Testis (tissue), 3 donors: Measurements from ENCODE around the gene CTBP1. TPM values are rescaled to one million over a fixed set of nuclear protein-coding genes. Genes with fewer than 3 reads are reported as not detected.

ENCODE experiments used
- DNase-seq: peaks from one replicate; pipeline ENCODE4 v3.0.0-alpha.2; 2019
- H3K27ac ChIP-seq, 2 donors: fragments of 200-600 bp; sonication (generic); one replicate each; pipeline ENCODE4 v1.5.1; 2019
- H3K27me3 ChIP-seq: fragments of 200-600 bp; sonication (generic); one replicate; pipeline ENCODE4 v1.5.1; 2019
- H3K36me3 ChIP-seq: fragments of 200-600 bp; sonication (generic); one replicate; pipeline ENCODE4 v1.5.1; 2017; ENCODE audit warnings: low read depth; ENCODE audit errors: missing control alignments
- H3K4me1 ChIP-seq: fragments of 200-600 bp; sonication (generic); one replicate; pipeline ENCODE4 v1.5.1; 2019
- H3K4me3 ChIP-seq, 2 donors: fragments of 200-600 bp; sonication (generic); one replicate each; pipeline ENCODE4 v1.5.1; 2017 to 2019
- H3K9me3 ChIP-seq: fragments of 200-600 bp; sonication (generic); one replicate; pipeline ENCODE4 v1.5.1; 2017
- CTCF ChIP-seq, 3 experiments: fragments of 450-650 bp in 2 of 3; fragments of 200-600 bp in 1 of 3; sonication (generic) in 1 of 3; IDR thresholded peaks; one replicate each; pipeline ENCODE4 v1.5.1; 2016 to 2019; ENCODE audit warnings: antibody characterized with exemption in 3 of 3, mild to moderate bottlenecking in 2 of 3, moderate library complexity in 1 of 3
- POLR2A ChIP-seq: fragments of 450-650 bp; IDR thresholded peaks from one replicate; pipeline ENCODE4 v1.6.1; 2017; ENCODE audit warnings: antibody characterized with exemption, mild to moderate bottlenecking, moderate library complexity
- WGBS, 2 donors: methylation state at CpG; one replicate each; pipeline ENCODE4 v1.1.5; 2018; 5-methylcytosine and 5-hydroxymethylcytosine counted together
- intact Hi-C: fragments of 100-400 bp; cut with DNase I; formaldehyde crosslinking; loops from one replicate; pipeline ENCODE4 v1.15.1; 2023; ENCODE audit warnings: low total_unique reads
- polyA plus RNA-seq: library from polyadenylated mRNA; stranded (reverse); fragments of 350-450 nt; fragmentation: Illumina TruSeq; extraction: RNeasy Lipid Tissue Mini Kit (QIAGEN cat#74804); gene quantifications from one replicate; pipeline ENCODE4 v1.2.3, GENCODE V29; 2014; ENCODE audit warnings: low read depth, low replicate concordance; ENCODE audit not compliant: insufficient read depth
- total RNA-seq, 2 donors: library from RNA; depleted of rRNA; stranded (reverse); fragments of >200 nt; gene quantifications; one replicate each; pipeline ENCODE4 v1.2.3, GENCODE V29; 2016

Gene CTBP1
- total and polyA plus RNA-seq, 3 donors from 2014 or later = 72.6 to 245 (median 240) TPM

- H3K36me3 ChIP-seq = no peaks in the 10 kb centered on the region
These were observed 18.6 kb downstream of the CTBP1 start for GRCh38 chr4:1230316-1230715.

DNA sequence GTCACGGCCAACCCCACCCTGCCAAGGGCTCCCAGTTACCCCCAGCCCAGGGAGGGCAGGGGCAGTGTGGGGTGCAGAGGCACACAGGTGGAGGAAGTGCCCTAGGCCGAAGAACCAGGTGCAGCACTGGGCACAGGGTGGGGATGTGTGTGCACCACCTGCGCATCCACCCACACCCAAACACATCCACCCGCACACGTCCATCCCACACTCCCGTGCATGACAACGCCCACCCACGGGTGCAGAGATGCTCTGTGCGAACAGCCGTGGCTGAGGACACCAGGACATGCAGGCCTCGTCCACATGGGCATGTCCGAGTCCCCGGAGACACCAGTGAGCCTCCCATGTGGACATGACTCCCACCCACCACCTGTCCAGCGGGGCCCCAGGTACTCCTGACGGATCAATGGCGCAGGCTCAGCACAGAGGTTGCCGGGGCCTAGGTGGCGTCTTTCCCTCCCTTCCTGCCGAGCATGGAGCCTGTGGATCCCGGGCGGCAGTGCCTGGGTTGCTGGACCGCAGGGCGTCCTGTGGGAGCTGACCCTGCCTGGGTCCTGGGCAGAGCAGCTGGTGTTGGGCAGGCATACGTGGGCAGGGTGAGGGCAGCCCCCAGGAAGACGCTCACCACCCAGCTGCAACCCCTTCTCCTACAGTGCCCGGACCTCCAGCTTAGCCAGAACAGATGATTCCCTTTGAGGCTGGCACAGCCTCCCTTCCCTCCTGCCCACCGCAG is 19.6 kb downstream of the CTBP1 start:
- H3K27me3 ChIP-seq = no peaks in the 10 kb centered on the region
- intact Hi-C loops = no loop called here
- no peak for DNase-seq
- 91 to 97% methylated on average over 4 to 24 of the region's 27 CpGs for WGBS, 2 donors
- peaks cover 31% of the 10 kb centered on the region for H3K4me1 ChIP-seq
- no peak overlapping the region for H3K27ac ChIP-seq
- no peak for TF ChIP-seq CTCF (IDR thresholded peaks at IDR 0.05)
- no peak for TF ChIP-seq POLR2A
- H3K9me3 ChIP-seq = no peaks in the 10 kb centered on the region
- H3K36me3 ChIP-seq = no peaks in the 10 kb centered on the region
- H3K4me3 ChIP-seq = no peak overlapping the region

More at GRCh38 chr4:1230316-1230715, 18.6 kb downstream of the CTBP1 start:
- H3K4me3 ChIP-seq = no peak overlapping the region
- H3K27ac ChIP-seq = no peak overlapping the region
- TF ChIP-seq CTCF (IDR thresholded peaks at IDR 0.05) (no peak), POLR2A (no peak)
- H3K4me1 ChIP-seq = peaks cover 42% of the 10 kb centered on the region
- H3K27me3 ChIP-seq = no peaks in the 10 kb centered on the region
- no peaks in the 10 kb centered on the region for H3K9me3 ChIP-seq
- DNase-seq = no peak
- intact Hi-C loops = no loop called here
- 95 to 96% methylated on average over 9 to 22 of the region's 22 CpGs for WGBS, 2 donors

- no peaks in the 10 kb centered on the region for H3K9me3 ChIP-seq
- no peak overlapping the region for H3K27ac ChIP-seq
- H3K36me3 ChIP-seq = no peaks in the 10 kb centered on the region
- no peak for DNase-seq
- peaks cover 17% of the 10 kb centered on the region for H3K4me1 ChIP-seq
- no peaks in the 10 kb centered on the region for H3K27me3 ChIP-seq
- no peak overlapping the region for H3K4me3 ChIP-seq
- 92 to 95% methylated on average over 15 to 16 of the region's 16 CpGs for WGBS, 2 donors
- no peak for TF ChIP-seq CTCF (IDR thresholded peaks at IDR 0.05)
- TF ChIP-seq POLR2A = no peak
- intact Hi-C loops = no loop called here
These were observed 21.1 kb downstream of the CTBP1 start for GRCh38 chr4:1227816-1228215.

- H3K4me3 ChIP-seq = no peak overlapping the region
- H3K9me3 ChIP-seq = no peaks in the 10 kb centered on the region
- H3K36me3 ChIP-seq = no peaks in the 10 kb centered on the region
- no peaks in the 10 kb centered on the region for H3K27me3 ChIP-seq
- DNase-seq = no peak
- WGBS, 2 donors = 89 to 90% methylated on average over 16 of the region's 16 CpGs
- no peak for TF ChIP-seq CTCF (IDR thresholded peaks at IDR 0.05)
- TF ChIP-seq POLR2A = no peak
- intact Hi-C loops = no loop called here
- H3K4me1 ChIP-seq = peaks cover 7% of the 10 kb centered on the region
- no peak overlapping the region for H3K27ac ChIP-seq
These were observed 22.3 kb downstream of the CTBP1 start for GRCh38 chr4:1226598-1226997.

- no peak overlapping the region for H3K27ac ChIP-seq
- WGBS, 2 donors = 76 to 92% methylated on average over 9 to 15 of the region's 15 CpGs
- no peak for DNase-seq
- intact Hi-C loops = no loop called here
- peaks cover 7% of the 10 kb centered on the region for H3K4me1 ChIP-seq
- no peaks in the 10 kb centered on the region for H3K36me3 ChIP-seq
- no peaks in the 10 kb centered on the region for H3K27me3 ChIP-seq
- no peaks in the 10 kb centered on the region for H3K9me3 ChIP-seq
- TF ChIP-seq POLR2A = no peak
- TF ChIP-seq CTCF (IDR thresholded peaks at IDR 0.05) = no peak
- no peak overlapping the region for H3K4me3 ChIP-seq
These were observed 22.8 kb downstream of the CTBP1 start for GRCh38 chr4:1226144-1226481.
